Inflammatory macrophage treated with lipopolysaccharide for 1 hour (primary cell): ENCODE data around the gene DPM3.
A peak's percentile ranks its signal among the peaks of the same experiment; 100 is the strongest.
"Not testable (repeated sequence)": the region's sequence is repeated elsewhere in the genome, so short reads cannot be mapped to it uniquely, and the experiment has no call there.

Experiments
- DNase-seq, 2 donors: peaks; one replicate each; pipeline ENCODE4 v3.0.0-alpha.2; 2020 to 2022

The DPM3 gene, protein sequence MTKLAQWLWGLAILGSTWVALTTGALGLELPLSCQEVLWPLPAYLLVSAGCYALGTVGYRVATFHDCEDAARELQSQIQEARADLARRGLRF

DNA sequence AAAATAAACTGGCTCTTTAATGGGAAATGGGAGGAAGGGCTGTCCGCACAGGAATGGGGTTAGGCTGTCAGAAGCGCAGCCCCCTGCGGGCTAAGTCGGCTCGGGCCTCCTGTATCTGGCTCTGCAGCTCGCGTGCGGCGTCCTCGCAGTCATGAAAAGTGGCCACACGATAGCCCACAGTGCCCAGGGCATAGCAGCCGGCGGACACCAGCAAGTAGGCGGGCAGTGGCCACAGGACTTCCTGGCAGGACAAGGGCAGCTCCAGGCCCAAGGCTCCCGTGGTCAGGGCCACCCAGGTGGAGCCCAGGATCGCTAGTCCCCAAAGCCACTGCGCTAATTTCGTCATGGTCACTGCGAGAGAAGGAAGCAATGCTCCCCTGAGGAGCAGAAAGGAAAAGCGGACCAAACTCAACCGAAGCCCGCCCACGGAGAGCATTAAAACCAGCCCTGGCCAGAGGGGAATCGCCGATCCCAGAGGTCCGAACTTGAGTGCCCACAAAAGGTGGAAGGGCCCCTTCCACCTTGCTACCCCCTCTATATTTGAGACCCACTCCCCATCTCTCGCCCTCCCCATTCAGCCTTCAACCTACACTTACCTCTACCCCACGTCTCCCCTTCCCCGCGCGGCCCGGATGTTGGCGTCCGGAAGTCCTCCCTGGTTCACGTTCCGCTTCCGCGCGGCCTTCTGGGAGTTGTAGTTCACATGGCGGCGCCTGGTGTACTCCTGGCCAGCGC lies at the start of gene DPM3:
Gene DPM3, minus strand, starts transcription at position 637 of the 735 bp plus-strand sequence. Its CDS starts 291 bp downstream, at position 346.
- peak; percentile 82 to 92 for DNase-seq

DNA sequence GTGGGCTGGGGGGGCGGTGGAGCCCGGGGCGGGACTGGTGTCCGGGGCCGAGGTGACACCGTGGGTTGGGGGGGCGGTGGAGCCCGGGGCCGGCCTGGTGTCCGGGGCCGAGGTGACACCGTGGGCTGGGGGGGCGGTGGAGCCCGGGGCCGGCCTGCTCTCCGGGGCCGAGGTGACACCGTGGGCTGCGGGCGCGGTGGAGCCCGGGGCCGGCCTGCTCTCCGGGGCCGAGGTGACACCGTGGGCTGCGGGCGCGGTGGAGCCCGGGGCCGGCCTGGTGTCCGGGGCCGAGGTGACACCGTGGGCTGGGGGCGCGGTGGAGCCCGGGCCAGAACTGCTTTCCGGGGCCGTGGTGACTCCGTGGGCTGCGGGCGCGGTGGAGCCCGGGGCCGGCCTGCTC lies 49.6 kb upstream of the DPM3 start:
- not testable (repeated sequence) for DNase-seq

DNA sequence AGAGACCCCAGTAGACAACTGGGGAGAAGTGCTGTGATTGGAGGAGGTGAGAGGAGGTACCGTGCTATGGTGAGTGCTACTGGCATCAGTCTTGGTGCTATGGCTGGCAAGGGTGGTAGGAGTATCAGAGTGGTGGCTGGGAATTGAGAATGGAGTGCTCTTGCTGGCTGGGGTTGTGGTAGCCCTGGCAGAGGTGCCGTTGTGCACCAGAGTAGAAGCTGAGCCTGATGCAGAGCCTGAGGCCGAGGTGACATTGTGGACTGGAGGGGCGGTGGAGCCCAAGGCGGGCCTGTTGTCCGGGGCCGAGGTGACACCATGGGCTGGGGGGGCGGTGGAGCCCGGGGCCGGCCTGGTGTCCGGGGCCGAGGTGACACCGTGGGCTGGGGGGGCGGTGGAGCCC lies 47.9 kb upstream of the DPM3 start:
- no peak for DNase-seq

DNA sequence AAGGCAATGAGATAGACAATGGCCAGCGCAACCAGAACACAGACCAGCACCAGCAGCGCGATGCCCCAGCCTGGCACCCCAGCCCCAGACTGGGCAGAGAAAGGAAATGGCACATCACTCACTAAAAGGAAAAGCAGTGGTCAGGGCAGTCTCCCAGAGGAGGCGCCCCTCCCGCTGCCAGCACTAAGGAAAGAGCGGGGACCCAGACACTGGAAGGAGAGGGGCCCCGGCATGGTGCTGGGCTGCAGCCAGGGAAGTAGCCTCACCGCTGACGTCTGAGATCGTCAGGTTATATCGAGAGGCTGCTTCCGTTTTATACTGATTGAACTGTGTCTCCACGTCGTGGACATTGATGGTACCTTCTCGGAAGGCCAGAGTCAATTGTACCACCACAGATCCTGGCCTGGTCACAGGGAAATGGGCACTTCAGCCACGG lies 47.1 kb upstream of the DPM3 start:
- DNase-seq: no peak

DNA sequence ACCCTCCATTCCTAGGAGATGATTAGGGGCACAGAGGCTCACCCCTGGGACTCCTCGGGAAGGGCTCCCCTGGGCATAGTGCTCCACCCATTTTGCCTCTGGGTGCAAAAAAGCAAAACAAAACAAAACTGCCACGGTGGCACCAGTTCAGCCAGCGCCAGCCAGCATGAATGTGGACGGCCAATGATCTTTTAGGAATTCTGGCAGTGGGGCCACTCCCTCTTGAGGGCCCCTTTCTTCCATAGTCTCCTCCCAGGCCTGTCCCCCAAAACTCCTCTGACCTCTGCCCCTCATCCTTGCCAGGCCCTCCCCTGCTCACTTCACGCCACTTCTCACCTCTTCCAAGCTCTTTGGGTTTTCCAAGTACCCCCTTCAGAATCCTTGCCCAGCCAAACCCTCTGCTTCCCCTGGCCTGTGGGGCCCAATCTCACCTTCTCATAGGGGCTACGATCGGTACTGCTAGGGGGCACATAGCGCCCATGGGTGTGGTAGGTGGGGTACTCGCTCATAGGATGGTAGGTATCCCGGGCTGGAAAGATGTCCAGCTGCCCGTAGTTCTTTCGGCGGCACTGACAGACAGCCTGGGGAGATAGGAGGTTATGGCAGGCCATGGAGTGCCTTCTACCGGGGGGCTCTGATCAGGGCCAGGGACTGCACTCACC lies 46.6 kb upstream of the DPM3 start:
- DNase-seq: no peak

DNA sequence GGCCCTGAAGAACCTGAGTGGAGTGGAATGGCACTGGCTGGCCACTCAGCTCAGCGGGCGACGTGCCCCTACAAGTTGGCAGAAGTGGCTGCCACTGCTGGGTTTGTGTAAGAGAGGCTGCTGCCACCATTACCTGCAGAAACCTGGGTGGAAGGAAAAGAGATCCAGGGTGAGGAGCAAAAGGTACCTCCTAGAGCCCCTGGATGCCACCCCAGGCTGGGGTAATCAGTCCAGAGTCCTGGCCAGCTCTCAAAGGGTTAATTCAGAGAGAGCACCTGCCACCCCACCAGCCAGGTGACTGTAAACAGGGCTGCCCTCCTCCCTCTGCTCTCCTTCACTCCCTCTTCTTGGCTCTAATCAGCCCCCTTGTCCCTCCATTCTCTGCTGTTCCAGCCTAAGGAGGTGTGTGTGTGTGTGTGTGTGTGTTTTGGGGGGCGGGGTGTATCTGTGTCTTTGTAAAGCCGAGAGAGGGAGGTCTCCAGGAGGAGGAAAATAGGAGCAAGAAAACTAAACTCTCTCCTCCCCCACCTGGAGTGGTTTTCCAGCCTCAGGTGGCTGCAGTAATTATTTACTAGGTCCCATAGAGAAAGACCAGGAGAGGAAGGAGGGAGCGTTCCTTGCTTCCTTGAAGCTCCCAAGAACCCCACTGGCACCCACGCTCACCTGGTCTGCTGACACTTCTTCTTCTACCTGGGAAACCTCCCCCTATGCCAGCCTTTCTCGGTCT lies 45.9 kb upstream of the DPM3 start:
- DNase-seq: no peak

DNA sequence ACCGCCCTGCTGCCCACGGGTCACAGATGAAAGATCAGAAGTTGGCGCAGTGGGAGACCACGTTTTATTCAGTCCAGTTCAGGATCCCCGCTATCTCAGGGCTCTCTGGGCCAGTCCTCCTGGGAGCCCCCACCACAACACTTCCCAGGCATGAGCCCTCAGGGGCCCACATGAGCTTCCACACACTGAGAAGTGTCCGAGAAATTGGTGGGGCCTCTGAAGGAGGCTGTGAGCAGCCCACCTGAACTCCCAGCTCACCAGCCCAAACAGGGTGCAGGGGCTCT lies 45.4 kb upstream of the DPM3 start:
- DNase-seq: no peak

DNA sequence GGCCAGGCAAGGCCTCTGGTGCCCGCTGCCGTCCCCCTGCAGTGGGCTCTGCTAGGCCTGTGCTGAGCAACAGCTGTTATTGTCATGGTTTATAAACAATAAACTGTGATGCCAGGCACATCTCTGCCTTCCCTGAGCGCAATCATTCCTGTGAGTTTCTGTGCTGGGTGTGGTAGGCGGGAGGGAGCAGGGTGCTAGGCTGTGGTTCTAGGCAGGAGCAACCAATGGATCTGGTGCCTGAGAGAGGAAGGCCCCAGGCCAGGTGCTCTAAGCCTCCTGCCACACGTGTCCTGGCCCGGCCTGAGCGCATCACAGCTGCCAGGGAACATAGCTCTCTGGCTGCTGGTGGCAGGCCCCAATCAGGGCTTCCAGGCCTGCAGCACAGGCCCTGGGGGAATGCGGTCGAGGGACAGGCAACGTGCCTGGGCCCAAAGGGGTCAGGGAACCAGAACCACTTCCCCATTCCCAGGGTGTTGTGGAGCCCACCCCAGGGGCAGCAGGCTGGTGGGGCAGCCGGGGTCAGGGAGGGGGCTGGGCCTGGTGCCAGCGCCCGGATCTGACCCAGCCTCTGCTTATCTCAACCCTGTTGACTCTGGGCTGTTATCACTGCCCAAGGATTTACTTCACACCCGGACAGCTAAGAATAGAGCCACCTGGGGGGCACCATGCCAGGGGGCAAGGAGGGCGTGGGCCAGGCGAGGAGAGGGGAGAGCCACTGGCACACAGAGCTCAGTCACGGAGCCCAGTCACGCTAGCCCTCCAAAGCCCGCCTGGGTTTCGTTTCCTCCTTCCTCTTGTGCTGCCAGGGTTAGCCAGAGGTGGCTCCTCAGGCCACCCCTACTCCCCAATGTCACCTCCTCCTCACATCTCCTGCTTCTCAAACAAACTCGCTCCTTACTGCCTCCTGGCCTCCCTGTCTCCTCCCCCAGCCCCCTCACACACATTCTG lies 44.8 kb upstream of the DPM3 start:
- peak; percentile 59 to 82 for DNase-seq

DNA sequence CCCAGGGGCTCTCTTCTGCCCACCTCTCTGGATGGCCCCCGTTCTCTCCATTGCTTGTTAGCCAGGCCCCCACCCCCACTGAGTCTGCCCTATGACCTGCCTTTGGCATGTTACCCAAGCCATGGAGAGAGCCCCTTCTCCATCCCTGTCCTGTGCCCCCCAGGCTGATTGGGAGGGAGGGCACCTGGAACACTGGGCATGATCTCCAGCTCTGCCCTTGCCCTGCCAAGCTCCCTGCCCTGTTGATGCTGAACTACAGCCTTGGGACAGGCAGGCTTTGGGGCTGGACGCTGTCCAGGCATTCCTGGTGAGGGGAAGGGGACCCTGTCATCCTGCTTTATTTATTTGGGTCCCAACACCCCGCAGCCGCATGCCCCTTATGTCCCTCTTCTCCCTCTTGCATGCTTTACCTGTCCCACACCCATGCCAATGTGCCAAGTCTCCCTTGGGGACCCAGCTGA lies 44.0 kb upstream of the DPM3 start:
- DNase-seq: no peak

DNA sequence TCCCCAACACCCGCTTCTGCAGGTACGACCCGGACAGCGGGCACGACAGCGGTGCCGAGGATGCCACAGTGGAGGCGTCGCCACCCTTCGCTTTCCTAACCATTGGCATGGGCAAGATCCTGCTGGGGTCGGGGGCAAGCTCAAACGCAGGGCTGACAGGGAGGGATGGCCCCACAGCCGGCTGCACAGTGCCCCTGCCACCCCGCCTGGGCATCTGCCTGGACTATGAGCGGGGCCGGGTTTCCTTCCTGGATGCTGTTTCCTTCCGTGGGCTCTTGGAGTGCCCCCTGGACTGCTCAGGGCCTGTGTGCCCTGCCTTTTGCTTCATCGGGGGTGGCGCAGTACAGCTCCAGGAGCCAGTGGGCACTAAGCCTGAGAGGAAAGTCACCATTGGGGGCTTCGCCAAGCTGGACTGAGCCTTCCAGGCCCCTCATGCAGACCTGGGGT lies 43.5 kb upstream of the DPM3 start:
- DNase-seq: no peak

DNA sequence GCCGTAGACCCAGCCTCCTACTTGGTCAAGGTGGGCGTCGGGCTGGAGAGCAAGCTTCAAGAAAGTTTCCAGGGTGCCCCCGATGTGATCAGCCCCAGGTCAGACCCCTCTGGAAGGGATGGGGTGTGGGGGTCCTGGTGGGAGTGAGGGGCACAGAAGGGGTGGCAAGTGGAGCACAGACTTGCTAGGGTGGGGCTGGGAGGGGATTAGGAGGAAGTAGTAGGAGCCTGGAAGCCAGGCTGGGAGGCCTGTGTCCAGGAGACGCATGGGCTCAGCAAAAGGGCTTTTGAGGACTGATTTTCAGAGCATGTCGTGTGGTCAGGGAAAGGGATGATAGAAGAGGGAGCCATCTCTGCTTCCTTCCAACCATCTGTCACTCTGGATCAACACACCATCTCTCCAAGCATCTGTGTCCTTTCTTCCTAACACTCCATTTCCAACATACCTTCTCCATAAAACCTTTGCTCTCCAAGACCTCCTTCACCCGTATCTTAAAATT lies 41.8 kb upstream of the DPM3 start:
- no peak for DNase-seq

DNA sequence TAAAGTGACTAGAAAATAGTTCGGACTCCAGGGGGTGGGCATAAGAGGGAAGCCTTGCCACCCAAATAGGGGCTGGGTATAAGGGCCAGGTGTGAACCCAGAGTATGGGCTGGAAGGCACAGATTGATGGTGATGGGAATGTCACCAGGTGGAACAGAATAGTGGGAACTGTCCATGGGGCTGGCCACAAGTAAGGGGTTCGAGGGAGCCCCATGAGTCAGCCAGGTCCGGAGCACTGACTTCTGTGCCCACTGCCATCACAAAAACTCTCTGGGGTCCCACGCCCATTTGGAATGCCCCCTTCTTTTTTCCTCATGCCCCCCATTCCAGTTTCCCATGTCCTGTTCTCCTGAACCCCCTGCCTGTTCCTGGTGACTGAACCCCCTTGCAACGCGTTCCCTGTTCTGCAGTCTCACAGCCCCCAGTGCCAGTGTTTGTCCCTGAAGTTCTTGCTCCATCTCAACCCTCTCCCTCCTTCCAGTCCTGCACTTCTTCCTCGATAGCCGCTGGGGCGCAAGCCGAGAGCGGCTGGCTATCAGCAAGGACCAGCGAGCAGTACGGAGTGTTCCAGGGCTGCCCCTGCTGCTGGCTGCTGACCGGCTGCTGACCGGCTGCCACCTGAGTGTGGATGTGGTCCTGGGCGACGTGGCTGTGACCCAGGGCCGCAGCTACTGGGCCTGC lies 41.2 kb upstream of the DPM3 start:
- no peak for DNase-seq

DNA sequence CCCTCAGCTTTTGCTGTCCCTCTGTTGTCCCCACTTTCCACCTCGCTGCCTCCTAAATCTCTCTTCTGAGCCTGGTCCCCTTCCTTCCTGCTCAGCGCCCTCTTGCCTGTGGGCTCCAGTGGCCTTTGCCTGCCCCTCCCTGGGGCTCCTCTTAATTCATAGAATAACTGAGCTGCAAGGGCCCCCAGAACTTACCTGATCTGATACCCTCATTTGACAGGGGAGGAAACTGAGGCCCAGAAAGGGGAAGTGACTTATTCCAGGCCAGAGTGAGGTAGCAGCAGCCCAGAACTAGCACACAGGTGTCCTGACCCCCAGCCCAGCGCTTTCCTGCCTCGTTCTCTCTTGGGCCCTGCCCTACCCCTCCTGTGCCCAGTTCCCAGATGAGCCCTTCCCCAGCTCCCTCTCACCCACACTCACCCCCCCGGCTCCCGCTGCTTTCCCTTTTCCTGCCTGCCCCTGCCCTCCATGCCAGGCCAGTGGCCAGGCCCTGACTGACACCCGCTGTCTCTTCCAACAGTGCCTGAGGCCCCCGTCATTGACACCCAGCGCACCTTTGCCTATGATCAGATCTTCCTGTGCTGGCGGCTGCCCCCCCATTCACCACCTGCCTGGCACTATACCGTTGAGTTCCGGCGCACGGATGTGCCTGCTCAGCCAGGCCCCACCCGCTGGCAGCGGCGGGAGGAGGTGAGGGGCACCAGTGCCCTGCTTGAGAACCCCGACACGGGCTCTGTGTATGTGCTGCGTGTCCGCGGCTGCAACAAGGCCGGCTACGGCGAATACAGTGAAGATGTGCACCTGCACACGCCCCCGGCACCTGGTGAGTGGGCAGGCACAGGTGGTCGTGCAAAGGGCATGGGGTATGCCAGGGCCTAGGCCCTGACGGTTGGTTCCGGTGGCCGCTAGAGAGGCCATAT lies 39.0 kb upstream of the DPM3 start:
- DNase-seq: no peak

DNA sequence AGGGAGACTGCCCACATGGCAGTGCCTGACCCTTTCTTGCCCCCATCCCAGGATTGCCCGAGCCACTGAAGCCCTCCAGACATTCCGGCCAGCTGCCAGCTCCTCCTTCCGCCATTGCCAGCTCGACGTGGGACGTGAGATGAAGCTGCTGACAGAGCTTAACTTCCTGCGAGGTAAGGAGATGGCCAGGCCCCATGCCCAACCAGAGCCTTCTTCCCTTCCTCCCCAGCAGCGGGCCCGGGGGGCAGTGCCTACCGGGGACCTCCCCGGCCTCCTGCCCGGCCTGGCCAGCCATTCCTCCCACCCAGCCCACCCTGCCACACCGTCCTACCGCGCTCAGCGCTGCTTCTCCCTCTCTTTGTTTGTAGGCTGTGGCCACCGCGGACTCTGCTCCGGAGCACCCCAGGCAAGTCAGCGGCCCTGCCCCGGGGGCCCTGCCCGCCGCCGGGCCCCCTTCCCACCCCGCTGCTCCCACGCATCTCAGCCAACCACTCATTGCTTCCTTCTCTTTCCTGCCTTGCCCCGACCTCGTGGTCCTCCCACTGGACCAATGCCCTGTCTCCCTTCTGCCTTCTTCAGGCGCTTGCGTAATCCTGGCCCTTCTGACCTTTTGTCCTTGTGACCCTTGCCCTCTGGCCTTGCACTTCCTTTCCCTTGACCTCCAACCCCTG lies 38.2 kb upstream of the DPM3 start:
- DNase-seq: peak; percentile 82 to 88

DNA sequence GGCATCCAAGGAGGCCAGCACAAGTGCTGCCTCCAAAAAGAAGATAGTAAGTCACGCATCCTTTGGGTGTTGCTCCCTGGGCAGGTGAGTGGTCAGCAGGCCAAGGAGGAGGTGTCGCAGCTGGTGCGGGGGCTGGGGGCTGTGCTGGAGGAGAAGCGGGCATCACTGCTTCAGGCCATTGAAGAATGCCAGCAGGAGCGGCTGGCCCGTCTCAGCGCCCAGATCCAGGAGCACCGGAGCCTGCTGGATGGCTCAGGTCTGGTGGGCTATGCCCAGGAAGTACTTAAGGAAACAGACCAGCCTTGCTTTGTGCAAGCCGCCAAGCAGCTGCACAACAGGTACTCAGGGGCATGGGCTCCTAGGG lies 37.6 kb upstream of the DPM3 start:
- no peak for DNase-seq

DNA sequence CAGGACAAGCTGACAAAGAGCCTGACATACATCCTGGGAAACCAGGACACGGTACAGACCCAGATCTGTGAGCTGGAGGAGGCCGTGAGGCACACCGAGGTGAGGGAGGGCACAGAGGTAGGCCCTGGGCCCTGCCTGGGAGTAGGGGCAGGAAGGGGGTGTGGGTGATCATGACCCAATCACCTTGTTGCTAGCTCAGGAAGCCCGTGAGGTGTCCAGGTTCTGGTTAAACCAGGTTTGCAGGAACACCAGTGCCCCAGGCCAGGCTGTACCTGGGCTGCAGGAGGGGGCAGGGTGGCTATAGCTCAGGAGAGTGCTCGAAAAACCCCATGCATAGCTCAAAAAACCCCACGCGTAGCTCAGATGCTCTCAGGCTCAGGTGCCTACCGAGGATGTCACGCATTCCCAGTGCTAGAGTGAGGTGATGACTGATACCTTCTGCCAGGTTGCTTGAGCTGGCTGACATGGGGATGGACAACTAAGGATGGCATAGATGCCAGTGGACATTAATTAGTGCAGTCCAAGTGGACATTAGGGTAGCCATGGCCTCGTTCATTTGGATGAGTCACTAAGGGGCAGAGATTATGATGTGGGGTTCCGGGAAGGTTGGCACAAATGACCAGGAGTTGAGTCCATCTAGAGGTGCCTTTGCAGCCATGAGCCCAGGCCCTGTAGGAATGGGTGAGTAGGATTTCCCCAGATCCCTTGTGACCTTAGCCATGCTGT lies 37.0 kb upstream of the DPM3 start:
- no peak for DNase-seq

DNA sequence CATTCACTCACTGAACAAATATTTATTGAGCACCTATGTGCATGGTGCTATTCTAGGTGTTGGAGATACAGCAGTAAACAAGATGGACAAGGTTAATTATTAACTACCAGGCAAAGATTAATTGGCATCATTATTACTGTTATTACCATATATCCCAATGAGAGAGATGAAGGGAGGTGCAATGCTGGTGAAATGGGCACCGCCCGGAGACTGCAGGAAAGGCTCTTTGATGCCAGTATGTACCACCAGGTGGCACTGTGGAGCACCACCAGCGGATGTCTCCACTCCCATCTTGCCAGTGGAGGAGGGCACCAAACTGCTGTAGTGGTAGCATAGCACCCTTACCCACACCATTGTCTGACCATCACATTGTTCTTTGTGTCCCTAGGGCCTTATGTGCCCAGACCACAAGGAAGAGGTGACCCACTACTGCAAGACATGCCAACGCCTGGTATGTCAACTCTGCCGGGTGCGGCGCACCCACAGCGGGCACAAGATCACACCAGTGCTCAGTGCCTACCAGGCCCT lies 36.3 kb upstream of the DPM3 start:
- DNase-seq: peak; percentile 57 to 95

DNA sequence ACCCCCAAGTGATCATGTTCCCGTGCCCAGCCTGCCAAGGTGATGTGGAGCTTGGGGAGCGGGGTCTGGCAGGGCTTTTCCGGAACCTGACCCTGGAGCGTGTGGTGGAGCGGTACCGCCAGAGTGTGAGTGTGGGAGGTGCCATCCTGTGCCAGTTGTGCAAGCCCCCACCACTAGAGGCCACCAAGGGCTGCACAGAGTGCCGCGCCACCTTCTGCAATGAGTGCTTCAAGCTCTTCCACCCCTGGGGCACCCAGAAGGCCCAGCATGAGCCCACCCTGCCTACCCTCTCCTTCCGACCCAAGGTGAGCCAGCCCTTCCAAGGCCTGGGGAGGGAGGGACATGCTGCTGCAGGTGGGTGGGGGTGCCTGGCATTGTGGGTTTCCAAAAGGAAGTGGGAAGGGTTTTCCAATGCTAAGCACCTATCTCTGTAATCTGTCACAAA lies 35.6 kb upstream of the DPM3 start:
- DNase-seq: no peak
